GM12874 (cell line): Measurements from ENCODE around the gene SLC15A3.

Source experiments
- CTCF ChIP-seq: IDR thresholded peaks from 2 replicates; pipeline ENCODE4 v1.5.1; 2011; ENCODE audit warnings: low read depth, mild to moderate bottlenecking, control low read depth, low read length, moderate library complexity; ENCODE audit not compliant: insufficient read depth

SLC15A3 gene

GRCh38 chr11:60984149-60984548, 32.2 kb upstream of the SLC15A3 start:
- TF ChIP-seq CTCF: no peak

GRCh38 chr11:60982184-60982583, 30.2 kb upstream of the SLC15A3 start:
- no peak for TF ChIP-seq CTCF

GRCh38 chr11:60981515-60981914, 29.5 kb upstream of the SLC15A3 start:
- no peak for TF ChIP-seq CTCF

- TF ChIP-seq CTCF: no peak
Observed at GRCh38 chr11:60978546-60979380, 26.8 kb upstream of the SLC15A3 start.

GRCh38 chr11:60977836-60978235, 25.9 kb upstream of the SLC15A3 start:
- TF ChIP-seq CTCF: no peak

GRCh38 chr11:60977224-60977623, 25.2 kb upstream of the SLC15A3 start:
- no peak for TF ChIP-seq CTCF

- TF ChIP-seq CTCF: no peak
Observed at GRCh38 chr11:60974726-60975125, 22.8 kb upstream of the SLC15A3 start.
